GM18519 (cell line): ENCODE results near the gene RRP36.
"Not testable (repeated sequence)": the region's sequence is repeated elsewhere in the genome, so short reads cannot be mapped to it uniquely, and the experiment has no call there.

Experiments
- ATAC-seq: cut with Tn5 transposase; IDR thresholded peaks from one replicate; pipeline ENCODE4 v1.9.1; 2021; ENCODE audit warnings: mild to moderate bottlenecking, moderate library complexity; ENCODE audit not compliant: unreplicated experiment, low FRiP score

Gene RRP36

DNA sequence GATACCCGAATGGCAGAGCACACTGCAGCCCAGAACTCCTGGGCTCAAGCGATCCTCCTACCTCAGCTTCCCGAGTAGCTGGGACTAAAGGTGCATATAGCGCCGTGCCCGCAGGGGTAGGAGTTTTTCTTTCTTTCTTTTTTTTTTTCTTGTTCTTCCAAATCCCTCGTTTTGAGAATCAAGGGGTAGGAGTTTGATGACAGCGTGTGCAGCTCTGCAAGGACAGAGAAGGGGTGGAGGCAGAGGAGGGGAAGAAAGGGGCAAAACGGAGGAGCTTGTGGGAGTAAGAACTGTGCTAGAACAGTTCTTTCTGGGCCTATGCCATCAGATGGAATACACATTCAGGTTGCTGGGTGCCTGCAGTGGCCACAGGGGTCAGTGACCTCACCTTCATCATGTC, 15.3 kb downstream of the RRP36 start:
- ATAC-seq: no peak

DNA sequence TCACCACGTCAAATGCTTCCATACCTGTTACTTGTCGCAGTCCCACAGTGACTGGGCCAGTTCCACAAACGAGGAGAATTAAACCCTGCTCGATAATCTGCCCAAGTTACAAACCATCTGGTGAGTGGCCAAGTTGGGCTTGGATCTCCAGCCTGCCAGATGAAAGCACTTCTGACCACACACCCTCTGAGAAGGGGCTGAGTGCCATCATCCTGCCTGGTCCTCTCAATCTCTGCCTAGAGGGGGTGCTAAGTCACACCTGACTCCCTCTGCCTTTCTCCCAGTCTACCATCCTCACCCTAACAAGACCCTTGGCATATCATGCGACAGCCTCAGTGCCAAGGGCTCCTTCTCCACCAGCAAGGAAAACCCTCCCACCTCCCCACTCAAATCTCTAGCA, 15.8 kb downstream of the RRP36 start:
- no peak for ATAC-seq

DNA sequence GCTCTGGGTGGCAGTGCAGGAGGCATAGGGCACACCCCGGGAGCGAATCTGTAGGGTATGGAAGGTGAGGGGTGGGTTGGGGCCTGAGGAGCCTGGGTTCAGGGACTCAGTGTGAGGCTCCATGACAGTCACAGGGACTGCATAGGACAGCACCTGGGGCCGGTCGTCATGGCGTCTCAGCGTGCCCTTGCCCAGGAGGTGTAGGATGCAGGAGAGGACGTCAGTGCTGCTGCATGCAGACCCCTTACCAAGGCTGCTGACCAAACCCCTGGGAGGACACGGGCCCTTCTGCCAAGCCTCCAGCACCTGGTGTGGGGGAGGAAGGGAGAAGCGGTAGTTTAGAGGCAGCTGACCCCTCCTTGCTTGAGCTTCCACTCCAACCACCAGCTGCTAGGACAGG, 16.3 kb downstream of the RRP36 start:
- ATAC-seq: no peak

DNA sequence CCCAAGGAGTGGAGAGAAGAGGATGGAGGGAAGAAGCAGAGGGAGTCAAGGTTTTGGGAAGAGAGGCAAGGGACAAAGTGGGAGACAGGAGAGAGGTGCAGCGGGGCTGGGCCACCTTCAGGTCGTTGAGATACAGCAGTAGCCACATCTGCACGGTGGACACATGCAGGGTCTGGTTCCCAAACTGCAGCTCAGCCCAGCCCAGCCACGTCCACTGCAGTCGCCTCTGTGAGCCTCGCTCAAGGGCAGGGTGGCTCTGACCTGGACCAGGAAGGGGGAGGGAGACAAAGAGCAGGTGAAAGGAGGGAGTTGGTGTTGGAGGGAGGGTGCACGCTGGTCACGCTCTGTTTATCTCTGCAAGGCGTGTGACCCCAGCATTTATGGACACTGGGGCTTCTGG, 17.3 kb downstream of the RRP36 start:
- ATAC-seq: no peak

DNA sequence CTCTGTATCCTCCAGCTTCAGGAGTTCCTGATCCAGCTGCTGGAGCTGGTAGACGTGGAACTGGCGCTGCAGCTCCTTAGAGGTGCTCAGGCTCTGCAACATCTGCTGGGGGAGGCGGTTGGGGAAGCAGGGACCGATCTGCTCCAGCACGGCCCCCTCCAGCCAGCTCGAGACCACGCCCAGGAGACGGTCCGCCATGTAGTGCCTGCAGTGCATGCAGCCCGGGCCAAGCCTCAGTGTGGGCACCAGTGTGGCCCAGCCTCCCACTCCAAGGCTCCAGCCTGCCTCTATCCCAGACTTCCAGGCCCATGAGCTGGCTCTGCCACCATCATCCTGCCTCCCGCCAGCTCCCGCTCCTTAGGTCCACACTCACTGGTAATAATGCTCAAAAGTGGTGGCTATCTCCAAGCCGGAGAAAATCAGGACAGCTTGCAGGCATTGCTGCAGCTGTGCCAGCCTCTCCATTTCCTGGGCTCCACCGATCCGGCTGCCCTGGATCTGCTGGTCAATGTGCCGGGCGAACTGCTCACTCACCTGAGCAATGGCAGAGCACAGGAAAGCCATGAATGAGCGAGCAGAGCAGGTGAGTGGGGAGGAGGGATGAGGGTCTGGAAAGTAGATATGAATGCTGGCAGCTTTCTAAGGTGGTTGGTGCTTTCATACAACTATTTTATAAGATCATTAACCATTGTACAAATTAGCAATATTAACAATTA, 19.3 kb downstream of the RRP36 start:
- ATAC-seq: no peak

DNA sequence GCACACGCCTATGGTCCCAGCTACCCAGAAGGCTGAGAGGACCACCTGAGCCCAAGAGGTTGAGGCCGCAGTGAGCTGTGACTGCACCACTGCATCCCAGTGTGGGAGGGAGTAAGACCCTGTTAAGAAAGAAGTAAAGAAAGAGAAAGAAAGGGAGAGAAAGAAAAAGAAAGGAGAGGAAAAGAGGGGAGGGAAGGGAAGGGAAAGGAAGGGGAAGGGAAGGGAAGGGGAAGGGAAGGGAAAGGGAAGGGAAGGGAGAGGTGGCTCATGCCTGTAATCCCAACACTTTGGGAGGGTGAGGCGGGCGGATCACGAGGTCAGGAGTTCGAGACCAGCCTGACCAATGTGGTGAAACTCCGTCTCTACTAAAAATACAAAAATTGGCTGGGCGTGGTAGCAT, 20.1 kb downstream of the RRP36 start:
- ATAC-seq: not testable (repeated sequence)

DNA sequence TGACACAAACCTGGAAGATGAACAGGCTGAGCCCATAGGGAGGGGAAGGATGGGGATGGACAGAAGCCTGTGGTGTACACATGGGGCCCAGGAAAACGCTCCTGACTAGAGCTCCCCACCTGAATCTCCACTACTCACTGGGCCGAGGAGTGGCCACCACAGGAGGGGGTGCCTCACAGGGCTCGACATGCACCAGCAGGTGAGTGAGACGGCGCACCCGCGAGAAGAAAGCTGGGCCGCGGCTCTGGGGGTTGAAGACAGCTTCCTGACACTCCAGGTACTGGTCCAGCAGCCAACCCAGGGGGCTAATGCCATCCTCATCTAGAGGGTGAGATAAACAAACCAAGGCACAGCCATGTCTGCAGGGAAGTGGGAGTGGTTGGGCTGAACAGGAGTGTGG, 21.9 kb downstream of the RRP36 start:
- no peak for ATAC-seq

DNA sequence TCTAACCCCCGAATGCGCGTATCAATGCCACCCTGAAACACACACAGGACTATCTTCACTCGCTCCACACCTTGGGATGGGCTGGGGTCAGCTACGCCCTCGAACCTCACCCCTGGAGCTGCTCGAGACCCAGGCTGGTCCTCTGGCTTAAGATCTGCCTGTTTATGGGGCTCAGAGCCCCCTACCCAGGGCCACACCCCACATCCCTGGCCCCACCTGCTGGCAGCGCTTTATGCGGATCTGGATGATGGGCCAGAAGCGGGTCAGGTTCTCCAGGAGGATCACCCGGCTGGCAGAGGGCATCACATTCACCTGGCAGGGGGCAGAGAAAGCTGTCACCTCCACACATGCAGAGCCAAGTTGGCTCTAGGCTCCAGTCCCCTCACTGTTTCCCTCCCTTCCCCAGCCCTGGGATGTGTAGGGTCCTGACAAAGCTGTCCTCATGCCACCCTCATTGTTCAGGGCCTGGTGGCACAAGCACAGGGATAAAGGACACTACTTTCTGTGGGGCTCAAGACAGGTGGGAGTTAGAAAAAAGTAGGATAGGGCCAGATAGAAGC, 24.0 kb downstream of the RRP36 start:
- no peak for ATAC-seq

DNA sequence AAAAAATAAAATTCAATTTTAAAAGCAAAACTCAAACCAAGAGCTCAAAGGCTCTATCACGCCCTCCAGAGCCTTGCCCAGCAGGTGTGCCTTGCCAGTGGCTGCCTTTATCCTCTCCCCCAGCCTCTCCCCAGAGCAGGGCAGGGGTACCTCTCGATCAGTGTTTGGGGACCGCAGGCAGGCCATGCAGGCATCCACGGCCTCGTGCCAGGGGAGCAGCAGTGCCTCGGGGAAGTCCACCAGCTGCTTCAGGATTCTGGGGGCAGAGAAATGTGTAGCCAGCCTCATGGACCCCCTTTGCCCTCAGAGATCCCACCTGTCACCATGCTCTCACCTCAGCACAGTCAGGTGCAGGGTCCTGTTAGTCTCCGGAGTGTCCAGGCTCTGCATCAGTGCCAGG, 26.6 kb downstream of the RRP36 start:
- ATAC-seq: no peak

DNA sequence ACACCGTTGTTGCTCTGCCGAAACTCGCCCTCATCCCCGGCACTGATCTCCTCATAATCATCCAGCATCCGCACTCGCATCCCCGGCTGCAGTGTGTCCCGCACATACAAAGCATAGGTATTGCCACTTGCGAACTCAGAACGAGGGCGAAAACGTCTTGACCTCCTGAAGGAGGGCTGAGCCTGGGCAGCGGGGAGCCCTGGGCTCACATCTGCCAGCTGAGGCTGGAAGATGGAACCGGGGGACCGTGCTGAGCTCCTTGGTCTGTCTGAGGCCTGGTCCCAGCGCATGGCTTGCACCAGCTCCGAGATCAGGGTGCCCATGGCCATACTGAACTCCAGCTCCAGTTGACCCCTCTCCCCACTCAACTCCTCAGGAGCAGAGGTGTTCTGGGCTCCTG, 29.6 kb downstream of the RRP36 start:
- no peak for ATAC-seq

DNA sequence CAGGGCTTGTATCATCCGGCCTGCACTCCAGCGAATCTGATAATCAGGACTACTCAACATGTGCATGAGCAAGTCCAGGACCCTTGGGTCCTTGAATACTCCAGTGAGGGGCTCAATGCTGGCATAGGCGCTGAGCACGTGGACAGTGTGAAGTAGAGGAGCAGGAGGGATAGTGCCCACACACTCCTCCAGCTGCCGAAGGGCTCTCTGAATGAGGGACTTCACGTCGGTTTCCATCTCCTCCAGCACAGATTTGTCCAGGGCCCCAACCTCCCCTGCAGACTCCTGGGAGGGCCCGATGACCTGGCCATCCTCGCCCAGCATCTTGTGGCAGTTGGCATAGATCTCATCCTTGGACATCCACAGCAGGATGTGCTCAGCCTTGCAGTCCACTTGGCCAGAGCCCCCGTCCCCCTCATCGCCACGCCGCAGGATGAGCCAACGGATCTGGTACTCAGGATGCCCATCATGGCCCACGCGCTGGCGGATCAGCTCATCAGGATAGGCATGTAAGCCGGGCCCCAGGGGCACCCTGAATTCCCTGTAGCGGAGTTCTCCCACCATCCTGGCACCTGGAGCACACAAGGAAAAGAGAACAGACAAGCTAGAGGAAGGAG, 30.9 kb downstream of the RRP36 start:
- no peak for ATAC-seq

DNA sequence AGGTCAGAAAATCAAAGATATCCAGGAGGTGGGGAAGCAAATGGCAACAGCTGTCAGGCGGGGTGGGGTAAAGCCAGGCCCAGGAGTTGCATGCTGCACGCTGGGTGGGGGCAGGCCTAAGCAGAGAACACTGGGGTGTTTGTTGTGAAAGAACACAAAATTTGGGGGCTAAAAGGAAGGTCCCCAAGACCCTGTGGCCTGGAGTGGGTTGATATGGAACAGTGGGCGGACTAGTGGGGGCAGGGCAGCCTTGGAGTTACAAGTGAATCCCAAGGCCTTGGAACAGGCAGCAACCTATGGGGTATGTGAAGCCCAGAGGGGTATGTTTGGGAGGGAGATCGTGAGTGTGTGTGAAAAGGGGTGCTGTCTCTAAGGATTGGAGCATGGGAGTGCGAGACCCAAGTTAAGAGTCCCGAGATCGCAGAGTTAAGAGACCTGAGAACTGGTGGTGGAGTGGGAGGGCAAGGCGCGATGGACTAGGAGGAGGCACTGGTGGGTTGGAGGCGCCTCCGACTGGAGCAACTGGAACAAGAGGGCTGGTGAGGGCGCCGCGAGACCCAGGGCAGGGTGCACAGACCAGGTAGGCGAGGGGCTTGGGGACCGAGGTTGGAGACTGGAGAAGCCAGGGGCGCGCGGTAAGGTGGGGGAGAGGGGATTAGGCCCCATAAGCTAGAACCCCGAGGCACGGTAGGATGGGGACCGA, 31.6 kb downstream of the RRP36 start:
- ATAC-seq: no peak

DNA sequence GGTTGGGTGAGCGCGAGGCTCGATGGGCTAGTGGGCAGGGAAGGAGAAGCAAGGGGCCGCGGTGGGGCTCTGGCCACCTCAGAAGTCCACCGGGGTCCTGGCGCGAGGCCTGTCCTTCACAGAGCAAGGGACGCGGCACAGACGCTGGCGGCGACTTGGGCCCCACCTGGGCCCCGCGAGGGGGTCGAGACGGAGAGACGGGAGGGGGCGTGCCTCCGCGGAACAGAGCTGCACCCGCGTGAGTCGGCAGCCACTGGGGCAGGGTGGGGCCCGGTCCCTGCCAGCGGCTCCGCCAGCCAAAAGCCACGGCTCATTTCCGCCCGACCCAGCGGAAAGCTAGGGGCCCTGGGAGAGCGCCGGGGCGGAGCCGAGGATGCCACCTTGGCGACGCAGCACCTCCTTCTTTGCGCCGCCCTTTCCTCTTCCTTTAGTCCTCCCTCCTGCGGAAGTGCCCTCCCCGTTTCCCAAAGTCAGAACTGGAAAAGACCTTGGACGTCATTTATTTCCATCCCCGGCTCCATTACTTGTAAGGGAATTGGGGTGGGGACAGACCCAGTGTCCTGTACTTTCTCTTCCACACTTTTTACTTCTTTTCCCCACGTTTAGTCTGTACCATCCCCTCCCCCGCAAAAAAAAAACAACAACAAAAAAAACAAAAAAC, 32.3 kb downstream of the RRP36 start, which contains the start of gene CUL7:
CUL7 (minus strand) TSS at position 307 of the 661 bp plus-strand sequence. CDS start 1,063 bp downstream, outside the sequence.
- ATAC-seq: peak; percentile 72

DNA sequence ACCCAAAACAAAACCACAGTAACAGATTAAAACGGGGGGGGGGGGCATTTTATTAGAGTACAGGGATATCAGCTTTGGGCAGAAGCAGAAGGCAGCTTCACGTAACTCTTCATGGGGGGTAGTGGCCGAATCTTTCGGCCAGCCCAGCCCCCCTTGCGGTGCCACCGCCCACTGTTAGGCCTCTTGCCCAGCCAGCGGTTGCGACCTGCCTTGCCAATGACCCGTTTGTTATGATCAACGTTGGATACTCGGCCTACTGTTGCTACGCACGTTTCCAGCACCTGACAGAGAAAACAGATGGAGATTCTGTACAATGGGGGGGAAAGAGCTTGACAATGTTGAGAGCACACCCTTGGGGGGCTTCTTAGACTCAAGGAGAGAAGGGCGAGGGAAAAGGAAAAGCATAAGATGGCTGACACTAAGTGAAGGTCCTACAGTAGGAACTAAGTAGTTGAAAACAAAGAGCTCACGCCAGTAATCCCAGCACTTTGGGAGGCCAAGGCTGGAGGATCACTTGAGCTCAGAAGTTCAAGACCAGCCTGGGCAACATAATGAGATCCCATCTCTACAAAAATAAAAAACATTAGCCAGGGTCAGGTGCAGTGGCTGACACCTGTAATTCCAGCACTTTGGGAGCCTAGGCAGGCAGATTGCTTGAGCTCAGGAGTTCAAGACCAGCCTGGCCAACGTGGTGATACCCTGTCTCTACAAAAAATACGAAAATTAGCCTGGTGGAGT, 33.0 kb downstream of the RRP36 start:
- ATAC-seq: no peak

DNA sequence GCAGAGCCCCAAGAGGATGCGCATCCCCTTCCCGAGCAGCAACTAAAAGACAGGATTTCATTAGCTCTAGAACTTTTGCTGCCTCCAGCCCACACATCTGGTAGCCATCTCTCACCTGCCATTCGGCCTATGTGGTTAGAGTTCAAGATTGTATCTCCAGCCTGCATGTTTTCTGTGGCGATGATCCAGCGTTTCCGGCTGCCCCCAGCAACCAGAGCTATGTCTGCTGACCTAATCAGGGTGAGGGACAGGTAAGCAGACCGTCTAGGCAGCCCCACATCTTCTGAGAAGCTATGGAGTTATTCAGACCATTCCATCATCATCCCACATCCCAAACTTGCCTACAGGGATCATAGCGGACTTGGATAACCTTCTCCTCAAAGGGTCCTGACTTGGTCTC, 34.5 kb downstream of the RRP36 start:
- no peak for ATAC-seq

DNA sequence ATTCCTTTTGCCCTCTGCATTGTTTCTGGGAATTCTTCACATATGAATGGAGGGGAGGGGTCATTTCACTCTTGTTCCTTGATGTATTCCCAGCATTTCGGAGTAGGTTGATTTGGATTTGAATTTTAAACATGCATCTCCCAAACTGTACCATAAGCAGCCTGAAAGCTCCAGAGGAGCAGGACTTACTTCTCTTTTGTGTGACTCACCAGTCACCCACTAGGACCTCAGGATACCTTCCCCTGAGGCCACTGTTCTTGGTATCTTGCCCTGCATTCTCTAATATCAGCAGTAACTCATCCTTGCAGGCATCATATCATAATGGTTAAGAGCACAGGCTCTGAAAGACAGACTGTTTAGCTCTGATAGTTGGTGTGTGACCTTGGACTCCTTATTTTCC, 37.1 kb downstream of the RRP36 start:
- ATAC-seq: no peak

DNA sequence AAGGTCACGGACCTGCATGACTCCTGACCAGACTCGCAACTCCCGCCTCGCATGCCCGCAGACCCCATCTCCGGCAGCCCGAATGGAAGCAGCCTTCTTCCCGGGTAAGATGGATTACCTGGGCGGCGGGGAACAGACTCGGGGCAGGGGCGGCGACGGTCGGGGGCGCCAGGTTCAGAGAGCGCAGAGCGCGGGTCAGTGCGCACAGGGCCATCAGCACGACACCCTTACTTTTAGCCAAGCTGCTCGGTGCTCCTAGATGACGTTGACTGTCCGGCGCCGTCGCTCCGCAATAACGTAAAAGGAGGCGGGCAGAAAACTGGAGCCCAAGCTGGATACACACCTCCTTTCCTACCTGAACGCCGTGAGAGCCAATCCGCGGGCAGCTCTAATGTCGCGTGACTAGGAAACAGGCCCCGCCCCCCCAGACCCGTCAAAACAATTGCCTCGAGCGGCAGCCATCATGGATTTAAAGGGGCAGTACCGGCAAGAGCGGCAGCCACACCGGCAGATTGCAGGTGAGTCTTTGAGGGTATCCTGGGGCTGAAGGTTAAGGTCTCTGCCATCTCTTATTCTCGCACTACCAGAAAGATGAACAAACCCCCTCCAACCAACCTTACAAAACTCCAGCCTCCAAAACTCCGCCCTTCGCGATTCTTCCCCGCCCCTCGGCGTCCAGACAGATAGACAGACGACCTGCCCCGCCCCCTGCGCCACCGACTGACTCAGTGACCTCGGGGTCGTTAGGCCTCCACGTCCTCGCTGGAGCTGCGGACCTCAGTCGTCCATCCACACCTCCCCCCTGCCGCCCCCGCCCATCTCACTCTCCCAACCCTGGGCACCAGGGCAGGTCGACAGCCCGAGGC, 38.0 kb downstream of the RRP36 start, which contains the start of the genes KLC4 and MRPL2:
KLC4 (plus strand) TSS at position 464 of the 866 bp plus-strand sequence. CDS start 1,705 bp downstream, outside the sequence.
MRPL2 (minus strand) TSS at position 267 of the 866 bp plus-strand sequence; CDS start at position 214, 53 bp downstream.
- peak; percentile 76 for ATAC-seq

DNA sequence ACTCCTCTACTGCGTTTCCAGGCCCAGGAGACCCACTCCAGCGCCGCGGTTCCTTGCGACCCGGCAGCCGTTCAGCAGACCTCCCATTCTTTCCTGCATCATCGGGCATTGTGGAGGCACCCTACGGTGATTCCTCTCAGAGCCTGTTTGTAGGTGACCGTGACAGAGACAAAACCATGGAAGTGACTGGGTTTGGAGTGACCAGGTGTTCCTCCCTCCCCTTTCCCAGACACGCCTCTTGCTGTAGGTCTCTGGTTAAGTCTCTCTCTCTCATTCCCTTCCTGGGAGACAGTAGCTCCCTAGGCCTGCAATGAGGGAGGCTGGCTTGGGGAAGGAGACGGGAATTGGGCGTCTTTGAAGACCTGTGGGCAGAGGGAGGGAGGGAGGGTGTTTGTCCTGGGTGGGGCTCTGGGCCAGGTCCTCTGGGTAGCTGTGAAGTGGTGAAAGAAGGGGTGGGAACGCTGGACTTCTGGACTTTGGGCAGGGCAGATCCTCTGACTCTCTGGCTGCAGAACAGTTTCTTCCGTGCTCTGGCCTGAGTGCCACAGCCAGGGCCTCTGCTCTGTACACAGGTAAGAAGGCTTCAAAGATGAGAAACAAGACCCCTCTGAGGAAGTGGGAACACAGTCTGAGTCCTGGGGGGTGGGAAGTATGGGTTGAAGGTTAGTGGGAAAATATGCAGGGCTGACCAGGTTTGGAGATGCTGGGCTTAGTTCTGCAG, 38.8 kb downstream of the RRP36 start:
- ATAC-seq: no peak
